K562 treated with DMSO at 1 percent for 48 hours (cell line): ENCODE results near the gene GLYATL1B. TPM values are rescaled to one million over a fixed set of nuclear protein-coding genes. Genes with fewer than 3 reads are reported as not detected.

Experiments used
- total RNA-seq: library from RNA; unstranded; fragments of 300-600 nt; gene quantifications from 2 replicates; pipeline ENCODE4 v1.2.3, GENCODE V29; 2022; ENCODE audit warnings: low replicate concordance; ENCODE audit errors: extremely low read depth

The GLYATL1B gene, protein sequence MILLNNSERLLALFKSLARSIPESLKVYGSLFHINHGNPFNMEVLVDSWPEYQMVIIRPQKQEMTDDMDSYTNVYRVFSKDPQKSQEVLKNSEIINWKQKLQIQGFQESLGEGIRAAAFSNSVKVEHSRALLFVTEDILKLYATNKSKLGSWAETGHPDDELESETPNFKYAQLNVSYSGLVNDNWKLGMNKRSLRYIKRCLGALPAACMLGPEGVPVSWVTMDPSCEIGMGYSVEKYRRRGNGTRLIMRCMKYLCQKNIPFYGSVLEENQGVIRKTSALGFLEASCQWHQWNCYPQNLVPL
- total RNA-seq, result not detected in 2 replicates

DNA sequence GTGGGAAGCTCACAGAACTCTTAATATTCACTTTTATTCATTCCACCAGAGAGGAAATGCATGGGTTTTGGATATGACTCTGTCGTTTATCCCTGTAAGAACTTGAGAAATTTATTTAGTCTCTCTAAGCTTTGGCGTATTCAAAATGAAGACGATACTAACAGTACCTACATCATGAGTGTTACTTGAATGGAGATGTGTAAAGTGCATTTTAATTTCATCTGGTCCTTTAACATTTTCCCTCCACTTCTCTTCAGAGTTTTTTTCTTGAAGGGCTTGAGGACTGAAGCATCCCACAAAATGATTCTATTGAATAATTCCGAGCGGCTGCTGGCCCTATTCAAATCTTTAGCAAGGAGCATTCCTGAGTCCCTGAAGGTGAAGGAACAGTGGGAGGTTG is at the start of gene GLYATL1B:
Gene GLYATL1B (plus strand): TSS at position 301 of the 400 bp plus-strand sequence. CDS start 0 bp downstream, at position 301.

DNA sequence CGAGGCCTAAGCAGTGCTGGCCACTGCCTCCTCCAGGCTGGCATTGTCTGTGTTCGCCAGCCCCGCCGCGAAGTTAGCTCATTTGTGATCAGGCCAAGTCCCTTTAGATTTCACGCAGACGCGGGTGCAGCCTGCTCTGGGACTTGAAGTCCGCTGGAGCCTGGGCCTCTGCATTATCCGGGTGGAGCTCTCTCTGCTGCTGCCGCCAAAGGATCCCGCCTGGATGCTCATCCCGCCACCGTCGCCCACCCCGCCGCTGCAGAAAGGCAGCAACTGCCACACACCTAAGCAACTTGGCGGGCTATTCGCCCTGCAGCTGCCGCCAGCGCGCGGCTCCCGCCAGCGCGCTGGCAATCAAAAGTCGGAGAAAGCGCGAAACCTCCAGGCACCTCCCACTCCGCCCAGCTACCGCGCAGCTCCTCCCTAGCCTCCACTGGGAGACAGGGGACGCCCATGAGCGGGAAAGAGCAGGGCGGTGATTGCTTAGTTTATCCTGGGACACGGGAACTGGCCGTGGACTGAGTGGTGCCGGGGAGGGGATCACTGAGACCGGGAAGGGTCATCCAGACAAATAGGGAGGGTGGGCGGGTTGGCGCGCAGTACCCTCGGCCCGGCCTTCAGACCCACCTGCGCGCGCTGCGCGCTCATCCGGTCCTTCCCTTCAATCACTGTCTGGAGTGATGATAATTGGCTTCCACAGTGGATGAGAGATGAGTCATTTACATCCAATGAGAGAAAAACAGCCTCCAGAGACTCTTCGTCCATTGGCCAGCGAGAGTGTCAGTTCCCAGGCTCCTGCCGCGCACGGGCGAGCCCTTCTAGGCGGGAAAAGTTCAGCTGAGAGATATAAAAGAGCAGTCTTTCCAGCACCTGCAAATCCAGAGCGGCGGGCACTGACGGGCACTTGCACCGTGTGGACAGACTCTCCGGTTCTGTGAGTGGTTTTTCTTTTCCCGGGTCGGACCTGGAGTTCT is 20.5 kb downstream of the GLYATL1B start, which contains the start of gene FAM111B:
Gene FAM111B (plus strand): TSS at position 875 of the 974 bp plus-strand sequence. CDS start 2,389 bp downstream, outside the sequence.

DNA sequence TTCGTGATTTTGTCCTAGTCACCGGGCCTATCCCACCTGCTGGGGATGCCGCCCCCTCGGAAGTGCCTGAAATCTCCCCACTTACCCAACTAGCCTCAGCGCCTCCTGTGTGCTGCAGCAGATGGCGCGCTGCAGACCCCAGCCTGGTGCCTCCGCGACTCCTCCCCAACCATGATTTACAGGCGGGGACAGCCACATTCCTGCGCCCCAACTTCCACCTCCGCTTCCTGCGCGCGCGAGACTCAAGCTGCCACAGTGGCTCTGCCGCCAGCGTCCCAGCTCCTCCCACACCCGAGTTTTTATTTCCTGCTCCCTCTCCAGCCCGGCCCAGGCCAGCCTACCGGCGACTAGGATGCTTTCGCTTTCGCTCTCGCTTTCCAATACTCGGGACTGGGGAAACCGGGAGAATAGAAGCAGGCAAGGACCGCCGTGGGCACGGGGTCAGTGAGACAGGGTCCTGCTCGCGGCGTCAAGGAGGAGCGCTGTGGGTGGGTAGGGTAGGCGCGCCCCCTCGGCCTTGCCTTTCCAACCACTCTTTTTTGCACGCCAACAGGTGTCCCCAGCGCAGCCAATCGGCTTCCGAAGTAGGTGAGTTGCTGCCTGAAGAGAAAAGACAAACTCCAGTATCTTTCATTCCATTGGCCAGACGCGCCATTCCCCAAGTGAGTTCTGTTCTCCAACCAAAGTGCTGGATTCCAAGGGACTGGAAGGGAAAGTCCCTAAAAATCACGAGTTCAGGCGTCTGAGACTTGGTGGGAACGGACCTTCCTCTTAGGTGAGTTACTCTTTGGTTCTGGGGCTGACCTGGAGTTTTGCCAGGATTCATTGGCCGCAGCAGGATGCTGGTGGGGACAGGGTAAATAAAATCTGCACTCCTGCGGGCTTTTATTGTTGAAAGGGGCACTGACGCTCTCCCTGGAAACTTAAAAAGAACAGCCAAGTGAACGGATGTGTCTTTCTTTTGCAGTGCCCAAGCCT is 56.7 kb downstream of the GLYATL1B start, which contains the start of gene FAM111A:
Gene FAM111A (plus strand): TSS at position 327 of the 978 bp plus-strand sequence. CDS start 6,017 bp downstream, outside the sequence.

Other genes starting within 250 kb of the GLYATL1B start
- gene GLYATL2, start 241.6 kb upstream of the GLYATL1B start, total RNA-seq, result not detected in 2 replicates
- not detected in 2 replicates for gene GLYATL1, start 146.8 kb upstream of the GLYATL1B start, total RNA-seq
- gene FAM111B, start 20.9 kb downstream of the GLYATL1B start, total RNA-seq, result not detected in 2 replicates
- not detected in 2 replicates for gene FAM111A, start 56.5 kb downstream of the GLYATL1B start, total RNA-seq
- not detected in 2 replicates for gene DTX4, start 85.8 kb downstream of the GLYATL1B start, total RNA-seq
- not detected in 2 replicates for gene MPEG1, start 126.6 kb downstream of the GLYATL1B start, total RNA-seq